ENCODE measurements around the gene RASAL3.

RASAL3 gene

GRCh38 chr19:15402411-15403150, 61.8 kb downstream of the RASAL3 start:
- TF ChIP-seq, protein P1, sequence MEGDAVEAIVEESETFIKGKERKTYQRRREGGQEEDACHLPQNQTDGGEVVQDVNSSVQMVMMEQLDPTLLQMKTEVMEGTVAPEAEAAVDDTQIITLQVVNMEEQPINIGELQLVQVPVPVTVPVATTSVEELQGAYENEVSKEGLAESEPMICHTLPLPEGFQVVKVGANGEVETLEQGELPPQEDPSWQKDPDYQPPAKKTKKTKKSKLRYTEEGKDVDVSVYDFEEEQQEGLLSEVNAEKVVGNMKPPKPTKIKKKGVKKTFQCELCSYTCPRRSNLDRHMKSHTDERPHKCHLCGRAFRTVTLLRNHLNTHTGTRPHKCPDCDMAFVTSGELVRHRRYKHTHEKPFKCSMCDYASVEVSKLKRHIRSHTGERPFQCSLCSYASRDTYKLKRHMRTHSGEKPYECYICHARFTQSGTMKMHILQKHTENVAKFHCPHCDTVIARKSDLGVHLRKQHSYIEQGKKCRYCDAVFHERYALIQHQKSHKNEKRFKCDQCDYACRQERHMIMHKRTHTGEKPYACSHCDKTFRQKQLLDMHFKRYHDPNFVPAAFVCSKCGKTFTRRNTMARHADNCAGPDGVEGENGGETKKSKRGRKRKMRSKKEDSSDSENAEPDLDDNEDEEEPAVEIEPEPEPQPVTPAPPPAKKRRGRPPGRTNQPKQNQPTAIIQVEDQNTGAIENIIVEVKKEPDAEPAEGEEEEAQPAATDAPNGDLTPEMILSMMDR (IDR thresholded peaks at IDR 0.05): no peak
